Liver (tissue), 2 donors: ENCODE data around the gene KHDC3L.

Experiments used
- TF ChIP-seq, protein P1 (sequence below): IDR thresholded peaks from 2 replicates; pipeline ENCODE4 v1.6.1; 2016; ENCODE audit warnings: antibody characterized with exemption, mild to moderate bottlenecking
- TF ChIP-seq, protein P2 (sequence below): fragments of 150-350 bp; IDR thresholded peaks from 2 replicates; pipeline ENCODE4 v1.5.1; 2017; ENCODE audit warnings: improper control_type of control experiment, low read depth, low read length; ENCODE audit not compliant: missing input control
- donor health status: healthy.

DNA sequence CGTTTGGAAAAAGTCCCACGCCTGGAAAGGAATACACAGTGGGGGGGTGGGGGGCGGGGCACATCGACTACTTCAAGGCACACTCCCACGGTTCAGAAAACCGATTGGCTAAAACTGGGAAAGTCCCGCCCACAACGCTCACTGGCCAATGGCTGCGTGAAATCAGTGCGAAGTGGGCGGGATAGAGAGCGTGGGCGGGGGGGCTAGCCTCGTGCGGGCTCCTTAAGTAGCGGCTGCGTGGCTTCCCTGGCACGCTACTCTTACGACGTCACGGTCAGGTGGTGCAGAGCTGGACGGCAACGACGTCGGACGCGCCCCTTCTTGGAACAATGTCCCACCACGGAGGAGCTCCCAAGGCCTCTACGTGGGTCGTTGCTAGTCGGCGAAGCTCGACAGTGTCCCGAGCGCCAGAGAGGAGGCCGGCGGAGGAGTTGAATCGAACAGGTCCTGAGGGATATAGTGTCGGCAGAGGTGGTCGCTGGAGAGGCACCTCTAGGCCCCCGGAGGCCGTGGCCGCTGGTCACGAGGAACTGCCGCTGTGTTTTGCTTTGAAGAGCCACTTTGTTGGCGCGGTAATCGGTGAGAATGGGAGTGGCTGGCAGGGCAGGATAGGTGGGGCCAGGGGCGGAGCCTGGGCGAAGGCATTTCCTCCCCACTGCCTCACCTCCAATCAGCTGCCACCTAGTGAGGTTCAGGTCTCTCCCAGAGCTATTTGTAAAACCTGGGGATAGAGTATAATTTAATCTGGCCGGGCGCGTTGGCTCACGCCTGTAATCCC lies 32.3 kb downstream of the KHDC3L start, which contains the start of gene DDX43:
- TF ChIP-seq, protein P1, sequence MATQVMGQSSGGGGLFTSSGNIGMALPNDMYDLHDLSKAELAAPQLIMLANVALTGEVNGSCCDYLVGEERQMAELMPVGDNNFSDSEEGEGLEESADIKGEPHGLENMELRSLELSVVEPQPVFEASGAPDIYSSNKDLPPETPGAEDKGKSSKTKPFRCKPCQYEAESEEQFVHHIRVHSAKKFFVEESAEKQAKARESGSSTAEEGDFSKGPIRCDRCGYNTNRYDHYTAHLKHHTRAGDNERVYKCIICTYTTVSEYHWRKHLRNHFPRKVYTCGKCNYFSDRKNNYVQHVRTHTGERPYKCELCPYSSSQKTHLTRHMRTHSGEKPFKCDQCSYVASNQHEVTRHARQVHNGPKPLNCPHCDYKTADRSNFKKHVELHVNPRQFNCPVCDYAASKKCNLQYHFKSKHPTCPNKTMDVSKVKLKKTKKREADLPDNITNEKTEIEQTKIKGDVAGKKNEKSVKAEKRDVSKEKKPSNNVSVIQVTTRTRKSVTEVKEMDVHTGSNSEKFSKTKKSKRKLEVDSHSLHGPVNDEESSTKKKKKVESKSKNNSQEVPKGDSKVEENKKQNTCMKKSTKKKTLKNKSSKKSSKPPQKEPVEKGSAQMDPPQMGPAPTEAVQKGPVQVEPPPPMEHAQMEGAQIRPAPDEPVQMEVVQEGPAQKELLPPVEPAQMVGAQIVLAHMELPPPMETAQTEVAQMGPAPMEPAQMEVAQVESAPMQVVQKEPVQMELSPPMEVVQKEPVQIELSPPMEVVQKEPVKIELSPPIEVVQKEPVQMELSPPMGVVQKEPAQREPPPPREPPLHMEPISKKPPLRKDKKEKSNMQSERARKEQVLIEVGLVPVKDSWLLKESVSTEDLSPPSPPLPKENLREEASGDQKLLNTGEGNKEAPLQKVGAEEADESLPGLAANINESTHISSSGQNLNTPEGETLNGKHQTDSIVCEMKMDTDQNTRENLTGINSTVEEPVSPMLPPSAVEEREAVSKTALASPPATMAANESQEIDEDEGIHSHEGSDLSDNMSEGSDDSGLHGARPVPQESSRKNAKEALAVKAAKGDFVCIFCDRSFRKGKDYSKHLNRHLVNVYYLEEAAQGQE, result no peak
- TF ChIP-seq, protein P2, sequence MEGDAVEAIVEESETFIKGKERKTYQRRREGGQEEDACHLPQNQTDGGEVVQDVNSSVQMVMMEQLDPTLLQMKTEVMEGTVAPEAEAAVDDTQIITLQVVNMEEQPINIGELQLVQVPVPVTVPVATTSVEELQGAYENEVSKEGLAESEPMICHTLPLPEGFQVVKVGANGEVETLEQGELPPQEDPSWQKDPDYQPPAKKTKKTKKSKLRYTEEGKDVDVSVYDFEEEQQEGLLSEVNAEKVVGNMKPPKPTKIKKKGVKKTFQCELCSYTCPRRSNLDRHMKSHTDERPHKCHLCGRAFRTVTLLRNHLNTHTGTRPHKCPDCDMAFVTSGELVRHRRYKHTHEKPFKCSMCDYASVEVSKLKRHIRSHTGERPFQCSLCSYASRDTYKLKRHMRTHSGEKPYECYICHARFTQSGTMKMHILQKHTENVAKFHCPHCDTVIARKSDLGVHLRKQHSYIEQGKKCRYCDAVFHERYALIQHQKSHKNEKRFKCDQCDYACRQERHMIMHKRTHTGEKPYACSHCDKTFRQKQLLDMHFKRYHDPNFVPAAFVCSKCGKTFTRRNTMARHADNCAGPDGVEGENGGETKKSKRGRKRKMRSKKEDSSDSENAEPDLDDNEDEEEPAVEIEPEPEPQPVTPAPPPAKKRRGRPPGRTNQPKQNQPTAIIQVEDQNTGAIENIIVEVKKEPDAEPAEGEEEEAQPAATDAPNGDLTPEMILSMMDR, result no peak
